HCT116 (cell line): Measurements from ENCODE around the gene EGFL7. TPM values are rescaled to one million over a fixed set of nuclear protein-coding genes. Genes with fewer than 3 reads are reported as not detected.

Experiments
- ATAC-seq: fragments of 200-7000 bp; cut with Tn5 transposase; 2 replicates; pipeline ENCODE4 v1.9.1; 2020; ENCODE audit warnings: mild to moderate bottlenecking, moderate library complexity
- BruUV-seq: library from RNA; stranded (reverse); fragments of 400-500 nt; replicated peaks from 2 replicates; lab custom pipeline; 2021; lab: Mats Ljungman, UMichigan
- CTCF ChIA-PET: fragments of 300-600 bp; sonication (Branson Sonifier 250); formaldehyde crosslinking; loops from one replicate; lab custom pipeline; 2021; ENCODE audit warnings: antibody characterized with exemption; lab: Charles Lee
- POLR2A ChIA-PET: fragments of 300-600, 350-600 bp; sonication (Branson Sonifier 250); formaldehyde crosslinking; loops from one replicate; lab custom pipeline; 2021; ENCODE audit warnings: antibody characterized with exemption; lab: Charles Lee
- RAD21 ChIA-PET, 2 experiments: fragments of 300-600 bp; sonication (Branson Sonifier 250); formaldehyde crosslinking; loops; one replicate each; lab custom pipeline; 2023; ENCODE audit warnings: low total read pairs in 2 of 2; ENCODE audit not compliant: uncharacterized antibody in 2 of 2, unreplicated experiment in 2 of 2, low non-redundant PET in 1 of 2; lab: Charles Lee
- DNase-seq: peaks from one replicate; pipeline ENCODE4 v3.0.0-alpha.2; 2010; ENCODE audit warnings: low read depth, low spot score
- H2AFZ ChIP-seq: fragments of 200-600 bp; shearing (Covaris generic), sonication (generic); 2 replicates; pipeline ENCODE4 v1.6.1; 2017; ENCODE audit warnings: low read depth, mixed run types, mixed read lengths, antibody characterized with exemption, low read length; ENCODE audit not compliant: poor library complexity, severe bottlenecking
- H3K27ac ChIP-seq: 2 replicates; pipeline ENCODE4 v1.5.1; 2012; ENCODE audit warnings: low read depth, low read length
- H3K27me3 ChIP-seq: fragments of 200-600 bp; sonication (generic); 2 replicates; pipeline ENCODE4 v1.6.1; 2016; ENCODE audit warnings: mixed run types, low read length, mixed read lengths; ENCODE audit not compliant: insufficient read depth
- H3K36me3 ChIP-seq, 2 experiments: fragments of 200-500 bp in 1 of 2; fragments of 200-600 bp in 1 of 2; sonication (Bioruptor generic) in 1 of 2; sonication (generic) in 1 of 2; 2 replicates each; pipeline versions ENCODE4 v1.5.1 to v1.6.1; 2014 to 2016; ENCODE audit warnings: low read length in 2 of 2, inconsistent platforms in 1 of 2, mixed read lengths in 1 of 2, mixed run types in 1 of 2; ENCODE audit not compliant: insufficient read depth in 2 of 2, control insufficient read depth in 1 of 2
- H3K4me1 ChIP-seq, 2 experiments: fragments of 200-600 bp in 1 of 2; sonication (generic) in 1 of 2; 2 replicates each; pipeline versions ENCODE4 v1.5.1 to v1.6.1; 2012 to 2017; ENCODE audit warnings: low read length in 2 of 2, inconsistent platforms in 1 of 2, mild to moderate bottlenecking in 1 of 2, mixed read lengths in 1 of 2, mixed run types in 1 of 2, moderate library complexity in 1 of 2; ENCODE audit not compliant: insufficient read depth in 2 of 2, control insufficient read depth in 1 of 2
- H3K4me2 ChIP-seq: fragments of 200-600 bp; sonication (generic); 2 replicates; pipeline ENCODE4 v1.6.1; 2017; ENCODE audit warnings: mixed run types, low read length, mixed read lengths
- H3K4me3 ChIP-seq, 2 experiments: fragments of 200-600 bp in 1 of 2; sonication (generic) in 1 of 2; replicated peaks in 1 of 2; 2 replicates each; pipeline ENCODE4 v1.5.1; 2011 to 2016; ENCODE audit warnings: low read length in 2 of 2, control low read depth in 1 of 2, low read depth in 1 of 2, mild to moderate bottlenecking in 1 of 2, mixed read lengths in 1 of 2, mixed run types in 1 of 2
- H3K79me2 ChIP-seq: fragments of 200-600 bp; sonication (generic); 2 replicates; pipeline ENCODE4 v1.6.1; 2017; ENCODE audit warnings: mild to moderate bottlenecking, mixed run types, low read length, moderate library complexity, mixed read lengths; ENCODE audit not compliant: insufficient read depth
- H3K9ac ChIP-seq: fragments of 200-600 bp; sonication (generic); 2 replicates; pipeline ENCODE4 v1.6.1; 2016; ENCODE audit warnings: low read length, mixed read lengths
- H3K9me2 ChIP-seq: fragments of 200-600 bp; sonication (generic), shearing (Covaris generic); 2 replicates; pipeline ENCODE4 v1.6.1; 2017; ENCODE audit warnings: mixed run types, mild to moderate bottlenecking, moderate library complexity; ENCODE audit not compliant: insufficient read depth
- H3K9me3 ChIP-seq, 2 experiments: fragments of 200-500 bp in 1 of 2; fragments of 200-600 bp in 1 of 2; sonication (Bioruptor generic) in 1 of 2; sonication (generic) in 1 of 2; 2 replicates each; pipeline ENCODE4 v1.6.1; 2014 to 2017; ENCODE audit warnings: low read length in 2 of 2, mixed read lengths in 2 of 2, inconsistent platforms in 1 of 2, low read depth in 1 of 2, mild to moderate bottlenecking in 1 of 2, mixed run types in 1 of 2, moderate library complexity in 1 of 2; ENCODE audit not compliant: control insufficient read depth in 1 of 2, insufficient read depth in 1 of 2
- H4K20me1 ChIP-seq: fragments of 200-600 bp; sonication (generic), shearing (Covaris generic); 2 replicates; pipeline ENCODE4 v1.6.1; 2017; ENCODE audit warnings: mixed run types, mild to moderate bottlenecking, moderate library complexity; ENCODE audit not compliant: insufficient read depth
- CEBPB ChIP-seq: IDR thresholded peaks from 2 replicates; pipeline ENCODE4 v1.6.1; 2012; ENCODE audit warnings: low read depth
- CTCF ChIP-seq, 3 experiments: fragments of 200-600 bp in 1 of 3; sonication (generic) in 1 of 3; IDR thresholded peaks in 2 of 3; conservative IDR thresholded peaks in 1 of 3; 2 replicates each; pipeline ENCODE4 v1.5.1; 2012 to 2017; ENCODE audit warnings: low read depth in 2 of 3, low read length in 2 of 3, antibody characterized with exemption in 1 of 3, borderline replicate concordance in 1 of 3, control low read depth in 1 of 3, mild to moderate bottlenecking in 1 of 3, mixed read lengths in 1 of 3, mixed run types in 1 of 3, moderate library complexity in 1 of 3; ENCODE audit not compliant: insufficient read depth in 1 of 3
- EGR1 ChIP-seq: IDR thresholded peaks from 2 replicates; pipeline ENCODE4 v1.6.1; 2012; ENCODE audit warnings: low read depth
- EZH2phosphoT487 ChIP-seq: fragments of 200-600 bp; IDR thresholded peaks from 2 replicates; pipeline ENCODE4 v1.6.1; 2018; ENCODE audit warnings: antibody characterized with exemption, borderline replicate concordance
- FOSL1 ChIP-seq: IDR thresholded peaks from 2 replicates; pipeline ENCODE4 v1.6.1; 2012; ENCODE audit warnings: low read depth
- JUND ChIP-seq: IDR thresholded peaks from 2 replicates; pipeline ENCODE4 v1.6.1; 2012
- POLR2AphosphoS5 ChIP-seq: IDR thresholded peaks from 2 replicates; pipeline ENCODE4 v1.6.1; 2011; ENCODE audit warnings: mild to moderate bottlenecking, low read depth, low read length, moderate library complexity
- RAD21 ChIP-seq: IDR thresholded peaks from 2 replicates; pipeline ENCODE4 v1.6.1; 2012; ENCODE audit warnings: low read depth, mild to moderate bottlenecking
- SIN3A ChIP-seq: IDR thresholded peaks from 2 replicates; pipeline ENCODE4 v1.6.1; 2012; ENCODE audit warnings: low read depth
- SRF ChIP-seq: IDR thresholded peaks from 2 replicates; pipeline ENCODE4 v1.6.1; 2012; ENCODE audit warnings: low read depth
- TCF7L2 ChIP-seq: IDR thresholded peaks from 2 replicates; pipeline ENCODE4 v1.7.0; 2011; ENCODE audit warnings: borderline replicate concordance, inconsistent platforms; ENCODE audit not compliant: insufficient read depth, insufficient read length; ENCODE audit errors: extremely low read depth
- YY1 ChIP-seq: IDR thresholded peaks from 2 replicates; pipeline ENCODE4 v1.6.1; 2011; ENCODE audit warnings: low read length, low read depth, moderate library complexity, mild to moderate bottlenecking; ENCODE audit not compliant: insufficient replicate concordance; ENCODE audit errors: extremely low read depth
- ZBTB33 ChIP-seq: IDR thresholded peaks from 2 replicates; pipeline ENCODE4 v1.6.1; 2011; ENCODE audit warnings: mild to moderate bottlenecking, low read length, moderate library complexity; ENCODE audit not compliant: insufficient replicate concordance; ENCODE audit errors: extremely low read depth
- ZFX ChIP-seq: fragments of 450-650 bp; IDR thresholded peaks from 2 replicates; pipeline ENCODE4 v1.6.1; 2017
- ZNF274 ChIP-seq: fragments of 200-500 bp; sonication (Bioruptor generic); IDR thresholded peaks from 2 replicates; pipeline ENCODE4 v1.6.1; 2014; ENCODE audit warnings: mild to moderate bottlenecking, low read depth, low read length, inconsistent platforms
- intact Hi-C: fragments of 100-400 bp; cut with micrococcal nuclease; formaldehyde crosslinking; loops from 2 replicates; pipeline ENCODE4 v1.10.0; 2022
- total RNA-seq: library from RNA; stranded (reverse); gene quantifications from one replicate; pipeline ENCODE4 v1.2.1, GENCODE V29; 2021; ENCODE audit not compliant: unreplicated experiment

Gene EGFL7
- total RNA-seq, 1 experiment from 2014 or later, result 82.0 TPM

- no peak for TF ChIP-seq RAD21
- no peak for TF ChIP-seq POLR2AphosphoS5
- TF ChIP-seq JUND, result no peak
- no peak for TF ChIP-seq YY1
- no peak for TF ChIP-seq ZBTB33
- no peak for TF ChIP-seq EGR1
- TF ChIP-seq ZNF274, result no peak
These were observed 52.2 kb downstream of the EGFL7 start (continued) for GRCh38 chr9:136714893-136715274.

- Histone ChIP-seq H3K79me2 (no peaks in the 10 kb centered on the region; the same call in 1 of the 2 replicates), H3K36me3 (no peaks in the 10 kb centered on the region; a peak in 1 of 4 replicates), H3K27me3 (no peaks in the 10 kb centered on the region), H2AFZ (no peak overlapping the region), H3K27ac (no peak overlapping the region), H3K4me1 (peaks cover 10 to 18% of the 10 kb centered on the region in 2 experiments; a peak in 3 of 4 replicates), H3K9me3 (no peaks in the 10 kb centered on the region), H3K4me3 (no peak overlapping the region), H4K20me1 (no peaks in the 10 kb centered on the region), H3K9ac (no peak overlapping the region), H3K4me2 (no peak overlapping the region), H3K9me2 (no peaks in the 10 kb centered on the region)
- CTCF ChIA-PET, result no interaction called here
- intact Hi-C loops, result no loop called here
- BruUV-seq, result no TSS peak
- RAD21 ChIA-PET, result no interaction called here
- ATAC-seq (no peak), DNase-seq (no peak)
- TF ChIP-seq ZFX, result no peak
- no peak for TF ChIP-seq FOSL1
- TF ChIP-seq SRF, result no peak
- no peak for TF ChIP-seq CEBPB
- no peak for TF ChIP-seq SIN3A
- TF ChIP-seq TCF7L2, result no peak
- TF ChIP-seq POLR2AphosphoS5, result no peak
- TF ChIP-seq RAD21, result no peak
- TF ChIP-seq EZH2phosphoT487, result no peak
- TF ChIP-seq ZBTB33, result no peak
- TF ChIP-seq CTCF (IDR thresholded peaks at IDR 0.05 in 2 of 3, conservative IDR thresholded peaks at IDR 0.05 in 1 of 3; ENCODE audit: borderline replicate concordance in 1 of 3, insufficient read depth in 1 of 3, low read depth in 2 of 3, low read length in 2 of 3), result no peak
- TF ChIP-seq ZNF274, result no peak
- POLR2A ChIA-PET, result no interaction called here
These were observed 54.7 kb downstream of the EGFL7 start for GRCh38 chr9:136717399-136717798.
